ENCODE measurements around the gene PCDH9. TPM values are rescaled to one million over a fixed set of nuclear protein-coding genes. Genes with fewer than 3 reads are reported as not detected.

Gene PCDH9
- polyA plus RNA-seq, 1 of the 3 experiments (the other 2 are of a cell fraction): 1.3 TPM

DNA sequence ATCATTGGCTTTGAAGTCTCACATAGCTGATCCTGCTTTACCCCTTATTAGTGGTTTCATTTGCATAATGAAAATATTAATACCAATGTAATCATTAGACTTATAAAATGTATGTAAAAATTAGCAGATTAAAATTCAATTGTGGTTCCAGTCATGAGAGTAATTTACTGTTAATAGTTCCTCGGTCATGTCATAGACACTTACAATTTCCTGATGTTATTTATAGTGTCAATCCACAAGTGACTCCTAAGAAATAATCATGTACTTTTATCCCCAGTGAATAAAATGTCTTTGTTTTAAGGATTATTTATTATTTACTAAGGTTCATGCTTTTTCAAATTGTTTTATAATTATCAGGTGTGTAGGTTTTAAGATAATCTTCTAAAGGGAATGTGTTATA lies 138.5 kb downstream of the PCDH9 start:
- Histone ChIP-seq H3K79me2 (ENCODE audit: insufficient read depth) (no peaks in the 10 kb centered on the region; the same call in 1 of the 2 replicates), H2AFZ (ENCODE audit: low read depth) (no peak overlapping the region), H4K20me1 (ENCODE audit: insufficient read depth) (no peaks in the 10 kb centered on the region), H3K4me3 (ENCODE audit: low read depth in 2 of 2, low read length in 1 of 2) (no peak overlapping the region), H3K27me3 (ENCODE audit: insufficient read depth) (no peaks in the 10 kb centered on the region), H3F3A (replicated peaks; ENCODE audit: insufficient read depth) (no peaks in the 10 kb centered on the region), H3K36me3 (replicated peaks in 1 of 2; ENCODE audit: control insufficient read depth in 1 of 2, insufficient read depth in 2 of 2, low read length in 1 of 2) (no peaks in the 10 kb centered on the region), H3K4me1 (ENCODE audit: control insufficient read depth in 1 of 2, insufficient read depth in 2 of 2, low read depth in 1 of 2, low read length in 1 of 2) (no peaks in the 10 kb centered on the region), H3K4me2 (no peak overlapping the region), H3K27ac (ENCODE audit: low read depth in 2 of 2, low read length in 1 of 2) (no peak overlapping the region), H3K9ac (no peak overlapping the region), H3K9me3 (no peaks in the 10 kb centered on the region), H3K9me2 (no peaks in the 10 kb centered on the region)
- TF ChIP-seq NFIC (IDR thresholded peaks at IDR 0.05; ENCODE audit: borderline replicate concordance) (no peak), CHD2 (IDR thresholded peaks at IDR 0.05; ENCODE audit: low read length, partially characterized antibody) (no peak), EZH2phosphoT487 (IDR thresholded peaks at IDR 0.05; ENCODE audit: borderline replicate concordance, low read depth) (no peak), TEAD4 (IDR thresholded peaks at IDR 0.05; ENCODE audit: borderline replicate concordance, insufficient read depth) (no peak), ELF1 (IDR thresholded peaks at IDR 0.05) (no peak), RFX5 (IDR thresholded peaks at IDR 0.05; ENCODE audit: low read length) (no peak), FOXM1 (IDR thresholded peaks at IDR 0.05; ENCODE audit: low read depth) (no peak), GABPA (IDR thresholded peaks at IDR 0.05; ENCODE audit: low read depth) (no peak), RCOR1 (IDR thresholded peaks at IDR 0.05; ENCODE audit: low read length) (no peak), FOSL2 (IDR thresholded peaks at IDR 0.05; ENCODE audit: borderline replicate concordance, low read depth) (no peak), YY1 (IDR thresholded peaks at IDR 0.05; ENCODE audit: low read depth) (no peak), NRF1 (IDR thresholded peaks at IDR 0.05; ENCODE audit: low read depth, low read length) (no peak), POLR2AphosphoS5 (IDR thresholded peaks at IDR 0.05; ENCODE audit: low read depth, low read length) (no peak), REST (IDR thresholded peaks at IDR 0.05; ENCODE audit: low read depth, low read length) (no peak)
- TF ChIP-seq, protein P1, sequence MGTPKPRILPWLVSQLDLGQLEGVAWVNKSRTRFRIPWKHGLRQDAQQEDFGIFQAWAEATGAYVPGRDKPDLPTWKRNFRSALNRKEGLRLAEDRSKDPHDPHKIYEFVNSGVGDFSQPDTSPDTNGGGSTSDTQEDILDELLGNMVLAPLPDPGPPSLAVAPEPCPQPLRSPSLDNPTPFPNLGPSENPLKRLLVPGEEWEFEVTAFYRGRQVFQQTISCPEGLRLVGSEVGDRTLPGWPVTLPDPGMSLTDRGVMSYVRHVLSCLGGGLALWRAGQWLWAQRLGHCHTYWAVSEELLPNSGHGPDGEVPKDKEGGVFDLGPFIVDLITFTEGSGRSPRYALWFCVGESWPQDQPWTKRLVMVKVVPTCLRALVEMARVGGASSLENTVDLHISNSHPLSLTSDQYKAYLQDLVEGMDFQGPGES (IDR thresholded peaks at IDR 0.05; ENCODE audit: low read depth, low read length): no peak
- TF ChIP-seq, protein P2, sequence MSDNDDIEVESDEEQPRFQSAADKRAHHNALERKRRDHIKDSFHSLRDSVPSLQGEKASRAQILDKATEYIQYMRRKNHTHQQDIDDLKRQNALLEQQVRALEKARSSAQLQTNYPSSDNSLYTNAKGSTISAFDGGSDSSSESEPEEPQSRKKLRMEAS (IDR thresholded peaks at IDR 0.05; ENCODE audit: low read depth): no peak
- TF ChIP-seq, protein P3, sequence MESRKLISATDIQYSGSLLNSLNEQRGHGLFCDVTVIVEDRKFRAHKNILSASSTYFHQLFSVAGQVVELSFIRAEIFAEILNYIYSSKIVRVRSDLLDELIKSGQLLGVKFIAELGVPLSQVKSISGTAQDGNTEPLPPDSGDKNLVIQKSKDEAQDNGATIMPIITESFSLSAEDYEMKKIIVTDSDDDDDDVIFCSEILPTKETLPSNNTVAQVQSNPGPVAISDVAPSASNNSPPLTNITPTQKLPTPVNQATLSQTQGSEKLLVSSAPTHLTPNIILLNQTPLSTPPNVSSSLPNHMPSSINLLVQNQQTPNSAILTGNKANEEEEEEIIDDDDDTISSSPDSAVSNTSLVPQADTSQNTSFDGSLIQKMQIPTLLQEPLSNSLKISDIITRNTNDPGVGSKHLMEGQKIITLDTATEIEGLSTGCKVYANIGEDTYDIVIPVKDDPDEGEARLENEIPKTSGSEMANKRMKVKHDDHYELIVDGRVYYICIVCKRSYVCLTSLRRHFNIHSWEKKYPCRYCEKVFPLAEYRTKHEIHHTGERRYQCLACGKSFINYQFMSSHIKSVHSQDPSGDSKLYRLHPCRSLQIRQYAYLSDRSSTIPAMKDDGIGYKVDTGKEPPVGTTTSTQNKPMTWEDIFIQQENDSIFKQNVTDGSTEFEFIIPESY (IDR thresholded peaks at IDR 0.05; ENCODE audit: borderline replicate concordance, low read depth): no peak
- TF ChIP-seq, protein P4, sequence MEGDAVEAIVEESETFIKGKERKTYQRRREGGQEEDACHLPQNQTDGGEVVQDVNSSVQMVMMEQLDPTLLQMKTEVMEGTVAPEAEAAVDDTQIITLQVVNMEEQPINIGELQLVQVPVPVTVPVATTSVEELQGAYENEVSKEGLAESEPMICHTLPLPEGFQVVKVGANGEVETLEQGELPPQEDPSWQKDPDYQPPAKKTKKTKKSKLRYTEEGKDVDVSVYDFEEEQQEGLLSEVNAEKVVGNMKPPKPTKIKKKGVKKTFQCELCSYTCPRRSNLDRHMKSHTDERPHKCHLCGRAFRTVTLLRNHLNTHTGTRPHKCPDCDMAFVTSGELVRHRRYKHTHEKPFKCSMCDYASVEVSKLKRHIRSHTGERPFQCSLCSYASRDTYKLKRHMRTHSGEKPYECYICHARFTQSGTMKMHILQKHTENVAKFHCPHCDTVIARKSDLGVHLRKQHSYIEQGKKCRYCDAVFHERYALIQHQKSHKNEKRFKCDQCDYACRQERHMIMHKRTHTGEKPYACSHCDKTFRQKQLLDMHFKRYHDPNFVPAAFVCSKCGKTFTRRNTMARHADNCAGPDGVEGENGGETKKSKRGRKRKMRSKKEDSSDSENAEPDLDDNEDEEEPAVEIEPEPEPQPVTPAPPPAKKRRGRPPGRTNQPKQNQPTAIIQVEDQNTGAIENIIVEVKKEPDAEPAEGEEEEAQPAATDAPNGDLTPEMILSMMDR (IDR thresholded peaks at IDR 0.05): no peak
- ChIA-PET POLR2A (no interaction called here), CTCF (interaction anchor here (1.4 kb wide), 1 partner anchor 10 kb away, joined by 4 read pairs; no protein-coding TSS in a partner anchor)
- DNase-seq: no peak
- WGBS (ENCODE audit: low lambda C conversion rate): 79% methylated on average over 1 of the region's 1 CpG

Measured in SK-N-SH (cell line).